ENCODE data around the gene ROBO4.
A peak's percentile ranks its signal among the peaks of the same experiment; 100 is the strongest.

ROBO4 gene

DNA sequence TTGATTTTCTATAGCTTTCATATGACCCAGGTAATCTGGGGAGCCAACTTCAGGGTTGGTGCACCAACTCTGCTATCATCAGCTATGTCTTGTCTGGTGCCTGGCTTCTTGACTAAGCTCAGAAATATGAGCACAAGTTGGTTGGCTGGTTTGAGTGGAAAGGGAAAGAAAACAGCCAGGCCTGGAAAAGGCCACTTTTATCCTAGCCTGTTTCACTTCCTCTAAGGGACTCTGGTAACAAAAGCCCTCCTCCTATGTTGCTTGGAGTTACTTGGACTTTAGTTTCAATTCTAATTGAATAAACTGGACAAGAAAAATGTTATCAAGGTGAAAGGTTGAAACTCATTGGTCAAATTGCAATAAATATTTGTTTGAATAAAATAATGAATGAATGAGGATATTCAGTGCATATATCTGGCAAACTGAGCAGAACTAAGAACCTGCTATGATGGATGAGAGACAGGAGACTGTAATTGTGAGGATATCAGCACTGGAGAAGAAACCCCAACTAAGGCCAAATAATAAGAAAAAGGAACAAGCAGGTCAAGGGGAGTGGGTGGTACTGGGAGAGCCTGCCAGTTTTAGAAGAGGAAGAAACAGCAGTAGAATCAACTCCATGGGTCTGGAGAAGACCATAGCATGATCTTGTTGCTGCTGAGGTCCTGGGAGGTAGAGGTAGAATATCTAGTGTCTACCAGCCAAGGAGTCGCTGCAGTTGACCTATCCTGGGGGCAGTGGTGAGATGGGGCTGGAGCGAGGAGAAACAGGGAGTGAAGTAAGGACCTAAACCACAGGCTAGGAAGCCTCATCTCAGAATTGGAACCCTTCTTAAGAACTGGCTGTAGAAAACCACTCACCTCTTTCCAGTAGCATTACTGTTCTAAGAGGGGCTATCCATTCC lies 8.2 kb downstream of the ROBO4 start:
- no peak for DNase-seq

- DNase-seq = no peak
Measured at GRCh38 chr11:124887667-124888013, 10.0 kb downstream of the ROBO4 start.

DNA sequence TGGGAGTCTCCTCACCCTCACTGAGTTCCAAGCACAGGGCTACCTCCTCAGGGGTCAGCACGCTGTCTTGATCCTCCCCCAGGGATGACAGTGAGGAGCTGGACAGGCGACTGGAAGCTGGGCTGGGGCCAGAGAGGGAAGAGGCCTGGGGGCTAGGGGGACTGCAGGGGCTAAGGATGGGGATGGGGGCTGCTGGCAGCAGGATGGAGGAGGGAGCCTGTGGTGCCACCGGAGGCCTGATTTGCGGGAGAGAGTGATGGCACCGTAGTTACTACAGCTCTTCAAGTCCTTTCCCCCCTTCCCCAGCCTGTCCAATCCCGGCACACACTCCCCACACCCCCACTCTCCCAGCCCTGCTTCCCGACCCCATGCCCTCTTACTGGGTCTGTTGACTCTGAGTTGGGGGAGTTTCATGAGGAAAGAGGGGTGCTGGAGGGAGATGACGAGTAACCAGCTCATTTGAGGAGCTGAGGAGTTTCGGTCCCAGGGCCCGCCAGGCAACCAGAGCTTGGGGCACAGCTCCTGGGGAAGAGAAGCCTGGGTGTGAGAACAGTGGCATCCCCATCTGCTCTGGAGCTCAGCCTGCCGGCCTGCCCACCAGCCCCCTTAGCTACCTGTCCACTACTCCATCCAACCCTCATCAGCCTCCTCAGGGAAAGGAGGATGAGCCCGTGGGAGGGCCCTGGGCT lies 10.5 kb downstream of the ROBO4 start:
- no peak for DNase-seq

- DNase-seq = no peak
Measured at GRCh38 chr11:124886476-124886875, 11.2 kb downstream of the ROBO4 start.

GRCh38 chr11:124884869-124885479 lies 12.7 kb downstream of the ROBO4 start:
- DNase-seq = no peak

DNA sequence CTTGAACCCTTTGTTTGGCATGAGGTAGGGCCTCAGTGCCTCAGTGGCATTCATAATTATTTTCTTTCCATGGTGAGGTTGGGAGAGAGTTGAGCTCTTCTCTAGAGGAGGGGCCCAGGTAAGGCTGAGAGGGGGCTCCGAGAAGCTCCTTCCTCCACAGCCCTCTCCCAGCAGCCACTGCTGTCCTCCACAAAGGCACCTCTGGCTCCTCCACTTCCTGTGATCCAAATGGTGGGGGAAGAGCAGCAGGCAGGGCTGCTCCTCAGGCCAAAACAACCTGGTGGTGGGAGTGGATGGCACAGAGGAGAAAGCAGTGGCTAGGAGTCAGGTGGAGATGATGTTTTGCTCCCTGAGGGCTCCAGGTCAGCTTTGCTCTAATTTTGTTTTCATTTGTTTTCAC lies 13.3 kb downstream of the ROBO4 start:
- DNase-seq = no peak

DNA sequence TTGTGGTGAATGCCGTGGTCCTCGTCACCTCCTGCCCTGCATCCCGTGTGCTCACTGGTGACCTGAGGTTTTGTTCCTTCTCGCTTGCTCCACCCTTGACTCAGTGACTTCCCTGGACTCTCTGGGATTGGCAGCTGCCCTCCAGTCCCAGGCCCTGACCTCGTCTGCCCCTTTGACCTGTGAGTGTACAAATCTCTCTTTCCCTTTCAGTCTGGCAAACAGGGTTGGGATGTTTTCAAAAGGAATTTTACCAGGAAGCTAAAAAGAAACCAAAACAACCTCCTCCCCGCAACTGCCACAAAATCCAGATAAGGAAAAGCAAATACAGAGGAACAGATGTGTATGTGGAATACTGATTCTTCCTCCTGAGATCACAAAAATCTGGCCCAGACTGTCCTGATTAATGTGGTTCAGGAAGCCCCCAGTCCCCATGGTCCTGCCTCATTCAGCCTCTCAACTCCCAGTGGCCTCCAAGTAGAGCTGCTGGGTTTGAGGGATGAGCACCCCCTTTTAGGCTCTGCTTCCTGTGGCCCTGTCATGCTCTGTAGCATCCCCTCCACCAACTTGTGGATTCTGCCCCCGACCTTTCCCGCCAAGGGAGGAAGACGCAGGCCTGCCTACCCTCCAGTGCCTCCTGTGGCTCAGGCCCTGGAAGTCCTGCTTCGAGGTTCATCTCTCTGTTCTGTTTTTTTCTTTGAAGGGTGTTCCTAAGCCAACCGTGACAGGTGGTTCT lies 15.2 kb downstream of the ROBO4 start:
- no peak for DNase-seq

DNA sequence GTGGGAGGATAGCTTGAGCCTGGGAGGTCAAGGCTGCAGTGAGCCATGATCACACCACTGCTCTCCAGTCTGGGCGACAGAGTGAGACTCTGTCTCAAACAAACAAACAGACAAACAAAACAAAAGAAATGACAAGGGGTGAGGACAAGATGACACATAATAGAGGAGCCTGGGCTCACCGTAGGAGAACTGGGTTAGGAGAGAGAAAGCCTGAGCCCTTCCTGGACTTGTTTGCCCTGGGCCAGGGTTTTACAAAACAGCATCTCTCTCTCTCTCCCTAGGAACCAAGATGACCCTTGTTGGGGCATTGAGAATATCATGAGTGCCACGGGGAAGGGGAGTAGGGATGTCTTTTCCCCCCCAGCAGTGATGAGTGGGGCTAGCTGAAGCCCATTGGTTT lies 16.7 kb downstream of the ROBO4 start:
- no peak for DNase-seq

DNA sequence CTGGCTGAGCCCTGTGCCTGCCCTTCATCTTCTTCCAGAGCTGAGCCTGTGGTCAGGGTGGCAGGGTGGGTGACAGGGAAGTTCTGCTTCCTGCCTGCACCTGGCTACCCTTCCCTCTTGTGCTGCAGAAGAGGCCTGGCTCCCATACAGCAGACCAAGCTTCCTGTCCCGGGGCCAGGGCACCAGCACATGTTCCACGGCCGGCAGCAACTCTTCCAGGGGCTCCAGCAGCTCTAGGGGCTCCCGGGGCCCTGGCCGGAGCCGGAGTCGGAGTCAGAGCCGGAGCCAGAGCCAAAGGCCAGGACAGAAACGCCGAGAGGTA lies 17.4 kb downstream of the ROBO4 start:
- no peak for DNase-seq

GRCh38 chr11:124879493-124880289 lies 18.0 kb downstream of the ROBO4 start:
- no peak for DNase-seq

DNA sequence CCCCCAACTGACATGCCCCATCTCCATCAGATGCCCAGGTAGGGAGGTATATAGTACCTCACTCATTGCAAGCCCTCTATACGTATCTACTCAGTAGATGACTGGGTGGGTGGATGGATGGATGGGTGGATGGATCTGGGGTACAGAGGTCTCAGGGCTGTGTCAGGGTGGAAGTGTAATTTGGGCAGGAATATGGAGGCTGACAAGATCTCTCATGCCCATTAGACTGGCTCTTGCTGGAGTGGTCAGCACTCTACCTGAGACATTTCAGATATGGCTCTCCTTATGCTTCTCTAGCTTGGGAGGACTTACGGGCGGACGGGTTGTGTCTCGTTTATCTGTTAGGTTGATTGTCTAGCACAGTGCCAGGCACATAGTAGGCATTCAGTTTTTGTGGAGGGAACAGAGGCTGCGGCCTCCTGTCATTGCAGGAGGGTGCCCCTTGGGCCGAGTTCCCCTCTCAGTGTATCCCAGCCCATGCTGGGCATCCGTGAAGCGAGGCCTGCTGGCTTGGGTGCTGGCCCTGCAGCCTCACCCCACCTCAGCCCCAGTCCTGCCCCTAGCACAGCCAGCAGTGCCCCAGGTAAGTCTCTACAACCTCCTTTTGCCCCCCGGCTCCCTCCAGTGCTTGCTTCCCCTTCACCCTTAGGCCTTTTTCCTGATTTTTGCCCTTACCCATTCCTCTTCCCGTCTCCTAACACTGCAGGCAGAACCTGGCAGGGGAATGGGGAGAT lies 18.7 kb downstream of the ROBO4 start:
- no peak for DNase-seq

GRCh38 chr11:124877910-124878758 lies 19.5 kb downstream of the ROBO4 start:
- no peak for DNase-seq

DNA sequence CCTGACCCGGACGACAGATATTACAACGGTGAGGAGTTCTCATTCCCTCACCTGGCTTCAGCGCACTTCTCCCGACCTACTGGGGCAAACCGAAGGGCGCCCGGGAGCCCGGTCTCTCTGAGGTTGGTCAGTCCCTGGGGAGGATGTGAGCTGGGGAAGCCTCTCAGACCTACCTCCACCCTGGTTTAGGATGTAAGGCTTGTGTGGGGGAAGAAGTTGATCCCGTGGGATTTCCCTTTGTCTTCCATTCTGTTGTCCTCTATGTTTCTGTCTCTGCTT lies 20.1 kb downstream of the ROBO4 start:
- DNase-seq = no peak

DNA sequence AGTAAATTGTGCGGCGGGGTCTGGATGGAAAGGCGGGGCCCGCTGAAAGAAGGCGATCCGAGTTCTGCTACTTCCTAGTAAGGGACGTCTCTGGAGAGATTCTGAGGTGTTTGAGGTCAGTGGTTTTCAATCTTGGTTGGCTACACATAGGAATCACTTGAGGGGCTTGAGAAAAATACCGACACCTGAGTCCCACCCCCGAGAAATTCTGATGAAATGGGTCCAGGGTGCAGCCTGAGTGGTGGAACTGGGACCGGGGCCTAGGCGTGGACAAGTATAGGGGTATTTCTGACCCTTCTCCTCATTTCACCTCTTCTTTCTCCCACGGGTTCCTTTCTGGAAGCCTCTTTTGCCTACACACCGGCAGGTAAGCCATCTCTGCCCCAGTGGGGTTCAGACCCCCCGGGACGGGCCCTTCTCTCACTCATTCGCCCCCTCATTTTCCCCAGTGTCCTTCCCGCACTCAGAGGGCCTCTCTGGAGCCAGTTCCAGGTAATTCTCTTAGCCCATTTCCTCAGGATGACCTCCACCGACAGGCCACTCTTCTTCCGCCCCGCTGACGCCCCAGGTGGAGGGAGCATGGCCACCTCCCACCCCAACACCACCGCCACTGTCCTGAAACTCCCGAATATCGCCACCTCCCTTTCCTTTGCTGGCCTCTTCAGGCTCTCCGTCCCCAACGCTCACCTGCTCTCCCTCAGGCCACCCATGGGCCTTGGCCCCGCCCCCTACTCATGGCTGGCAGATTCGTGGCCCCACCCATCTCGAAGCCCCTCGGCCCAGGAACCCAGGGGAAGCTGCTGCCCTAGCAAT lies 20.6 kb downstream of the ROBO4 start:
- DNase-seq = no peak

DNA sequence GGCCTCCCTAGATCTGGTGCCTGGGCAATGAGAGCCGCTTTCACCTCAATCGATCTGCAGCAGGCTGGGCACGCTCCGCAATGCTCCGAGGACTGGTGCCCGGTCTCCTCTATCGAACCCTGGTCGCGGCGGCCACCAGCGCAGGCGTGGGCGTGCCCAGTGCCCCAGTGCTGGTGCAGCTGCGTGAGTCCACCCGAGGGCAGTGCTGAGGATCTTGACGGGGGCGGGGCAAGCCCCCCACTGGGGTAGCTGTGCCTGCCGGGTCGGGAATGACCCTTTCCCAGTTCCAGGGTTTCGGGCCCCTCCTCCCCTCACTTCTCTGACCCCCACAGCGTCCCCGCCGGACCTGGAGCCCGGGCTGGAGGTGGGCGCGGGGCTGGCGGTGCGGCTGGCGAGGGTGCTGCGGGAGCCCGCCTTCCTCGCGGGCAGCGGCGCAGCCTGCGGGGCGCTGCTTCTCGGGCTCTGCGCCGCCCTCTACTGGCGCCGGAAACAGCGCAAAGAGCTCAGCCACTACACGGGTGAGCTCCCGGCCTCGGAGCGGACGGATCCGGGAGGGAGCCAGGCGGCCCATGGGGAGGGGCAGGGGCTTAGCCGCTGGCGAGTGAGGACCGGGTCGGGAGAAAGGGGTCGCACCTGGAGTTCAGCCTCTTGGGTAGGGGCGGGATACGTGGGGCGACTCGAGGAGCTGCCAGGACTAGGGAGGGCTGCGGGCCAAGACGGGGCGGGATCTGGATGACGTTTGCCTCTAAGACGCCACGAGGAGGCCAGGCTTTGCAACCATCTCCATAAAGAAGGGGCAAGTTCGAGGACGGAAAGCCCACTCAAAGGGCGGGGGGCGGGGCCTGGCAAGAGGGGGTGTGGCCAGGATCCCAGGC lies 21.5 kb downstream of the ROBO4 start:
- peak; percentile 96 for DNase-seq

DNA sequence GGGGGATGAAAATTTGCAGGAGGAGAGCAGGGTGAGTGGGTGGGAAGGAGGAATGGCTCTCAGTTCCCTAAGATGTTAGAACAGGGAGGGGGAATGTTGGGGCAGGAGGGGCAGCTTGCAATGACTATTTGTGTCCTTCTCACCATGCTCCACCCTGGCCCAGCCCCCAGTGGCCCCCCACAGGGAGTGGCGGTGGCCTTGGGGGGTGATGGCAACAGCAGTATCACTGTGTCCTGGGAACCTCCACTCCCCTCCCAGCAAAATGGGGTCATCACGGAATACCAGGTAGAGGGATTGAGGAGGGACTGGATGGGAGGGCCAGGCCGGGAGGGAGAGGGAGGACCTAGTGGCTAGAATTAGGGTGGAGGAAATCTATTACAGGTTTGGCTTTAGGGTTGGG lies 22.3 kb downstream of the ROBO4 start:
- no peak for DNase-seq

GRCh38 chr11:124874571-124875255 lies 23.0 kb downstream of the ROBO4 start:
- DNase-seq = no peak

DNA sequence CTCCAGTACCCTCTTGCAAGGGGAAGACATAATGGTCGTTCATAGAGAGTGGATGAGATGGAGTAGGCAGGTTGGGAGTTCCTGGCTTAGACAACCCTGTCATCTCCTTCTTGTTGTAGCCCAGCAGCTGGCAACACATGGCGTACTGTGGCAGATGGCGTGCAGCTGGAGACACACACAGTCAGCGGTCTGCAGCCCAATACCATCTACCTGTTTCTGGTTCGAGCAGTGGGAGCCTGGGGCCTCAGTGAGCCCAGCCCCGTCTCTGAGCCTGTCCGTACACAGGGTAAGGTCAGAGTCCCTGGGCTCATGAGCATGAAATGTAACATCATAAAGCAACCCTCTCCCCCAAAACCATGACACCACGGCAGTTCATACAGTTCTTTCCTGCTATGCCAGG lies 23.7 kb downstream of the ROBO4 start:
- DNase-seq = no peak
